Neural cell (in vitro differentiated cells): ENCODE measurements around the gene BCO1. TPM values are rescaled to one million over a fixed set of nuclear protein-coding genes. Genes with fewer than 3 reads are reported as not detected.

Experiments used
- H2AFZ ChIP-seq: fragments of 200-600, 300-800 bp; sonication (generic), shearing (Covaris generic); 2 replicates; pipeline ENCODE4 v1.6.0; 2014; ENCODE audit warnings: low read depth, mild to moderate bottlenecking, antibody characterized with exemption, low read length, moderate library complexity
- H3F3A ChIP-seq: fragments of 200-600 bp; shearing (Covaris generic); 2 replicates; pipeline ENCODE4 v1.6.1; 2016; ENCODE audit warnings: mild to moderate bottlenecking, moderate library complexity, mixed read lengths, antibody characterized with exemption, low read length; ENCODE audit not compliant: insufficient read depth, poor library complexity, severe bottlenecking
- H3K27ac ChIP-seq: fragments of 200-600, 300-800 bp; sonication (generic), shearing (Covaris generic); 2 replicates; pipeline ENCODE4 v1.5.1; 2014; ENCODE audit warnings: mild to moderate bottlenecking, low read length, moderate library complexity
- H3K27me3 ChIP-seq: fragments of 300-800, 200-600 bp; sonication (generic), shearing (Covaris generic); 2 replicates; pipeline ENCODE4 v1.6.0; 2014; ENCODE audit warnings: mild to moderate bottlenecking, low read depth, low read length, moderate library complexity; ENCODE audit not compliant: insufficient read depth
- H3K36me3 ChIP-seq: fragments of 300-800, 200-600 bp; sonication (generic), shearing (Covaris generic); 2 replicates; pipeline ENCODE4 v1.5.1; 2014; ENCODE audit warnings: mild to moderate bottlenecking, antibody characterized with exemption, low read length, moderate library complexity; ENCODE audit not compliant: insufficient read depth
- H3K4me2 ChIP-seq: fragments of 300-800, 200-600 bp; sonication (generic), shearing (Covaris generic); 2 replicates; pipeline ENCODE4 v1.6.0; 2014; ENCODE audit warnings: mild to moderate bottlenecking, low read length
- H3K4me3 ChIP-seq: fragments of 300-800, 200-600 bp; sonication (generic), shearing (Covaris generic); 2 replicates; pipeline ENCODE4 v1.5.1; 2014; ENCODE audit warnings: mild to moderate bottlenecking, low read length, moderate library complexity
- H3K79me2 ChIP-seq: fragments of 200-600 bp; shearing (Covaris generic); replicated peaks from 2 replicates; pipeline ENCODE4 v1.6.0; 2014; ENCODE audit warnings: mild to moderate bottlenecking, low read length, moderate library complexity; ENCODE audit not compliant: insufficient read depth
- H3K9ac ChIP-seq: fragments of 300-800, 200-600 bp; sonication (generic), shearing (Covaris generic); 2 replicates; pipeline ENCODE4 v1.6.1; 2016; ENCODE audit warnings: mild to moderate bottlenecking, low read length, mixed read lengths
- H3K9me2 ChIP-seq: fragments of 200-600 bp; shearing (Covaris generic); 2 replicates; pipeline ENCODE4 v1.6.1; 2016; ENCODE audit warnings: mild to moderate bottlenecking, low read length, mixed read lengths; ENCODE audit not compliant: insufficient read depth
- H3K9me3 ChIP-seq: fragments of 200-600, 300-800 bp; sonication (generic), shearing (Covaris generic); 2 replicates; pipeline ENCODE4 v1.6.1; 2016; ENCODE audit warnings: mild to moderate bottlenecking, mixed run types, low read length, moderate library complexity, mixed read lengths
- H4K20me1 ChIP-seq: fragments of 200-600 bp; shearing (Covaris generic); 2 replicates; pipeline ENCODE4 v1.6.1; 2016; ENCODE audit warnings: mild to moderate bottlenecking, mixed run types; ENCODE audit not compliant: insufficient read depth
- EP300 ChIP-seq: fragments of 450-650 bp; conservative IDR thresholded peaks from 2 replicates; pipeline ENCODE4 v1.6.1; 2014; ENCODE audit warnings: antibody characterized with exemption, mild to moderate bottlenecking, moderate library complexity; ENCODE audit not compliant: poor library complexity, severe bottlenecking
- EZH2 ChIP-seq: fragments of 200-600, 300-800 bp; shearing (Covaris generic), sonication (generic); IDR thresholded peaks from 2 replicates; pipeline ENCODE4 v1.6.1; 2014; ENCODE audit warnings: antibody characterized with exemption, low read length, borderline replicate concordance, mild to moderate bottlenecking; ENCODE audit not compliant: insufficient read depth, poor library complexity, severe bottlenecking
- MXI1 ChIP-seq: fragments of 450-650 bp; conservative IDR thresholded peaks from 2 replicates; pipeline ENCODE4 v1.6.1; 2014; ENCODE audit warnings: antibody characterized with exemption, mild to moderate bottlenecking; ENCODE audit not compliant: poor library complexity, severe bottlenecking
- POLR2AphosphoS5 ChIP-seq: IDR thresholded peaks from 2 replicates; pipeline ENCODE4 v1.6.1; 2012
- RAD21 ChIP-seq: fragments of 450-650 bp; conservative IDR thresholded peaks from 2 replicates; pipeline ENCODE4 v1.6.1; 2014; ENCODE audit warnings: antibody characterized with exemption, mild to moderate bottlenecking, moderate library complexity
- SMC3 ChIP-seq: fragments of 450-650 bp; conservative IDR thresholded peaks from 2 replicates; pipeline ENCODE4 v1.6.1; 2014; ENCODE audit warnings: antibody characterized with exemption, mild to moderate bottlenecking, moderate library complexity; ENCODE audit not compliant: poor library complexity
- TAF1 ChIP-seq: IDR thresholded peaks from 2 replicates; pipeline ENCODE4 v1.6.1; 2012; ENCODE audit warnings: low read depth
- polyA plus RNA-seq: library from polyadenylated mRNA; depleted of rRNA; stranded (reverse); fragments of >200 nt; gene quantifications from 2 replicates; pipeline ENCODE4 v1.2.3, GENCODE V29; 2014
- TF ChIP-seq, protein P1 (sequence below): fragments of 450-650 bp; IDR thresholded peaks from 2 replicates; pipeline ENCODE4 v1.5.1; 2014; ENCODE audit warnings: antibody characterized with exemption, mild to moderate bottlenecking, moderate library complexity; ENCODE audit not compliant: poor library complexity, severe bottlenecking
- TF ChIP-seq, protein P2 (sequence below): IDR thresholded peaks from 2 replicates; pipeline ENCODE4 v1.6.1; 2012; ENCODE audit warnings: borderline replicate concordance

BCO1 gene
- polyA plus RNA-seq, 1 donor from 2014 or later: not detected

DNA sequence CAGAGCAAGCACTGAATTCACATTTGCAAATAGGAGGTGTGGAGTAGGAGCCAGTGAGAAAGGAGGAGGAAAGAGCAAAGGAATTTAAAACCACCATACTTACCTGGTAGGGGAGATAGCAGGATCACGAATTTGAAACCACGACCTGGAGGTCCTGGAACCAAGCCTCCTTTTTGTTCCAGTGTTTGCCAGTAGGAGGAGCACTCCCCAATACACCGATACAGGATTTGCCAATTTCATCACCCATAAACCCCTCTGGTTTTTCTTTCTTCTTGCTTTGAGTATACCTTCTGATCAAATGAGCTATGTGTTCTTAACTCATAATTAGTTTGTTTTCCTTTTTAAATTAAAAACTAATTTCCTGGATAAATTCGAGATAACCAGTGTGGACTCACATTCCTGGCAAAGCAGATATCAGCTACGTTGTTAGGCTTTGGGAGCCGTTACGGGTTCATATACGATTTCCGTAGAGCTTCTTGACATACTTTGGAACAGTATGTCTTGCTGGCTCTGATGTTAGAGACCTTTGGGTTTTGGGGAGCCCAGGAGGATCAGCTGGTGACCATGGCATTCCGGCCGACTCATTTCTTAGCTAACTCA, 22.7 kb downstream of the BCO1 start:
- Histone ChIP-seq H2AFZ (no peak overlapping the region), H3K9ac (no peak overlapping the region), H3K9me3 (no peaks in the 10 kb centered on the region), H3K27ac (no peak overlapping the region), H3F3A (no peaks in the 10 kb centered on the region), H3K27me3 (no peaks in the 10 kb centered on the region), H3K9me2 (no peaks in the 10 kb centered on the region), H3K4me3 (no peak overlapping the region), H3K4me2 (no peak overlapping the region), H3K36me3 (no peaks in the 10 kb centered on the region), H4K20me1 (no peaks in the 10 kb centered on the region), H3K79me2 (no peaks in the 10 kb centered on the region)
- TF ChIP-seq EZH2: no peak
- TF ChIP-seq MXI1: no peak
- TF ChIP-seq TAF1: no peak
- TF ChIP-seq SMC3: no peak
- TF ChIP-seq, protein P1, sequence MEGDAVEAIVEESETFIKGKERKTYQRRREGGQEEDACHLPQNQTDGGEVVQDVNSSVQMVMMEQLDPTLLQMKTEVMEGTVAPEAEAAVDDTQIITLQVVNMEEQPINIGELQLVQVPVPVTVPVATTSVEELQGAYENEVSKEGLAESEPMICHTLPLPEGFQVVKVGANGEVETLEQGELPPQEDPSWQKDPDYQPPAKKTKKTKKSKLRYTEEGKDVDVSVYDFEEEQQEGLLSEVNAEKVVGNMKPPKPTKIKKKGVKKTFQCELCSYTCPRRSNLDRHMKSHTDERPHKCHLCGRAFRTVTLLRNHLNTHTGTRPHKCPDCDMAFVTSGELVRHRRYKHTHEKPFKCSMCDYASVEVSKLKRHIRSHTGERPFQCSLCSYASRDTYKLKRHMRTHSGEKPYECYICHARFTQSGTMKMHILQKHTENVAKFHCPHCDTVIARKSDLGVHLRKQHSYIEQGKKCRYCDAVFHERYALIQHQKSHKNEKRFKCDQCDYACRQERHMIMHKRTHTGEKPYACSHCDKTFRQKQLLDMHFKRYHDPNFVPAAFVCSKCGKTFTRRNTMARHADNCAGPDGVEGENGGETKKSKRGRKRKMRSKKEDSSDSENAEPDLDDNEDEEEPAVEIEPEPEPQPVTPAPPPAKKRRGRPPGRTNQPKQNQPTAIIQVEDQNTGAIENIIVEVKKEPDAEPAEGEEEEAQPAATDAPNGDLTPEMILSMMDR: no peak
- TF ChIP-seq, protein P2, sequence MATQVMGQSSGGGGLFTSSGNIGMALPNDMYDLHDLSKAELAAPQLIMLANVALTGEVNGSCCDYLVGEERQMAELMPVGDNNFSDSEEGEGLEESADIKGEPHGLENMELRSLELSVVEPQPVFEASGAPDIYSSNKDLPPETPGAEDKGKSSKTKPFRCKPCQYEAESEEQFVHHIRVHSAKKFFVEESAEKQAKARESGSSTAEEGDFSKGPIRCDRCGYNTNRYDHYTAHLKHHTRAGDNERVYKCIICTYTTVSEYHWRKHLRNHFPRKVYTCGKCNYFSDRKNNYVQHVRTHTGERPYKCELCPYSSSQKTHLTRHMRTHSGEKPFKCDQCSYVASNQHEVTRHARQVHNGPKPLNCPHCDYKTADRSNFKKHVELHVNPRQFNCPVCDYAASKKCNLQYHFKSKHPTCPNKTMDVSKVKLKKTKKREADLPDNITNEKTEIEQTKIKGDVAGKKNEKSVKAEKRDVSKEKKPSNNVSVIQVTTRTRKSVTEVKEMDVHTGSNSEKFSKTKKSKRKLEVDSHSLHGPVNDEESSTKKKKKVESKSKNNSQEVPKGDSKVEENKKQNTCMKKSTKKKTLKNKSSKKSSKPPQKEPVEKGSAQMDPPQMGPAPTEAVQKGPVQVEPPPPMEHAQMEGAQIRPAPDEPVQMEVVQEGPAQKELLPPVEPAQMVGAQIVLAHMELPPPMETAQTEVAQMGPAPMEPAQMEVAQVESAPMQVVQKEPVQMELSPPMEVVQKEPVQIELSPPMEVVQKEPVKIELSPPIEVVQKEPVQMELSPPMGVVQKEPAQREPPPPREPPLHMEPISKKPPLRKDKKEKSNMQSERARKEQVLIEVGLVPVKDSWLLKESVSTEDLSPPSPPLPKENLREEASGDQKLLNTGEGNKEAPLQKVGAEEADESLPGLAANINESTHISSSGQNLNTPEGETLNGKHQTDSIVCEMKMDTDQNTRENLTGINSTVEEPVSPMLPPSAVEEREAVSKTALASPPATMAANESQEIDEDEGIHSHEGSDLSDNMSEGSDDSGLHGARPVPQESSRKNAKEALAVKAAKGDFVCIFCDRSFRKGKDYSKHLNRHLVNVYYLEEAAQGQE: no peak
- no peak for TF ChIP-seq POLR2AphosphoS5
- no peak for TF ChIP-seq RAD21
- TF ChIP-seq EP300: no peak

DNA sequence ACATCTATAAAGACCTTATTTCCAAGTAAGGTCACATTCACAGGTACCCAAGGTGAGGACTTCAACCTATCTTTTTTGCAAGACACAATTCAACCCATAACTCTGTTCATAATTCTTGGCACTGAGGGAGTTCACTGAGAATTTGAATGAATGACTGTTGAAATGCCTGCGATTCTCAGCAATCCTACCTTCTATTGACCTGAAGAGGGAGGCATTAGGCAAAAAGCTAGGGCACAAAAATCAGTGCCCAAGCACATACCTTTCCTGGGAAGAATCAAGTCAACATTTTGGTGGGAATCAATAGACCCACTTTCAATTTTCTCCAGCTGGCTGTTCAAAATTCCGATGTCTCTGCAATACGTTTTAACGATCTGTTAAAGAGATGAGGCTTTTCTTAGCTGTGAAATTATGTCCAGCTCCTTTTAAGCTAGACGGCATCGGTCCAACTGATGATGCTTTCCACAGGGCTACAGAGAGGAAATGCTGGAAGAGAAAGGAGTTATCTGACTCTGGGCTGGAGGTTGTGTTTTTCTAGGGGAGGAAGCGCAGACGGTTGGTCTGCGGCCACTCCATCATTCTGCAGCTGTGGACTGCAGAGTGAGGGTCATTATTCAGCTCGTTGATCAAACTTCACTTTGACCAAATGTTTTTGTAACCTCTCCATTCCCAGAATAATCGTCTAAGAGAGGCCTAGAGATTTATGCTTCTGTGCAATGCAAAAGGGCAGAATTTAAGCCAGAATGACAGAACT, 25.2 kb downstream of the BCO1 start:
- TF ChIP-seq, protein P2: no peak
- TF ChIP-seq RAD21: no peak
- Histone ChIP-seq H3K9me3 (no peaks in the 10 kb centered on the region), H4K20me1 (no peaks in the 10 kb centered on the region), H3K9me2 (no peaks in the 10 kb centered on the region), H3K4me2 (no peak overlapping the region), H3K9ac (no peak overlapping the region), H3K27ac (no peak overlapping the region), H3F3A (no peaks in the 10 kb centered on the region), H3K36me3 (no peaks in the 10 kb centered on the region), H3K79me2 (no peaks in the 10 kb centered on the region), H3K27me3 (no peaks in the 10 kb centered on the region), H3K4me3 (no peak overlapping the region), H2AFZ (no peak overlapping the region)
